Measurements from ENCODE around the gene TSPAN31. TPM values are rescaled to one million over a fixed set of nuclear protein-coding genes. Genes with fewer than 3 reads are reported as not detected.

Gene TSPAN31
- total RNA-seq, 1 experiment from 2014 or later = 42.7 TPM

- H3K4me2 ChIP-seq (ENCODE audit: low read depth, low read length, poor library complexity, severe bottlenecking) = no peak overlapping the region
- no peaks in the 10 kb centered on the region for H3K9me2 ChIP-seq (replicated peaks; ENCODE audit: insufficient read depth, low read length)
- peaks cover under 1% of the 10 kb centered on the region; the same call in 1 of the 2 replicates for H3K36me3 ChIP-seq (ENCODE audit: insufficient read depth, low read length)
- no peak overlapping the region for H2AFZ ChIP-seq (ENCODE audit: low read length)
- H3K79me2 ChIP-seq (ENCODE audit: low read length) = peaks cover 12% of the 10 kb centered on the region
- H3K27ac ChIP-seq (ENCODE audit: low read length) = no peak overlapping the region
- no peak overlapping the region for H3K4me3 ChIP-seq (ENCODE audit: low read length)
- H4K20me1 ChIP-seq (ENCODE audit: insufficient read depth, low read depth, low read length) = no peaks in the 10 kb centered on the region
- H3K4me1 ChIP-seq (ENCODE audit: low read length) = peaks cover 23% of the 10 kb centered on the region
- no peaks in the 10 kb centered on the region for H3K9me3 ChIP-seq (ENCODE audit: low read length)
- H3K27me3 ChIP-seq (ENCODE audit: low read length) = no peaks in the 10 kb centered on the region
- no peak overlapping the region for H3K9ac ChIP-seq (ENCODE audit: low read length)
- no peak for DNase-seq
These were observed 30.9 kb downstream of the TSPAN31 start for GRCh38 chr12:57775563-57776246.

- H3K27me3 ChIP-seq (ENCODE audit: low read length) = no peaks in the 10 kb centered on the region
- no peak overlapping the region for H3K4me3 ChIP-seq (ENCODE audit: low read length)
- H3K9me3 ChIP-seq (ENCODE audit: low read length) = no peaks in the 10 kb centered on the region
- peaks cover 18% of the 10 kb centered on the region for H3K4me1 ChIP-seq (ENCODE audit: low read length)
- H3K4me2 ChIP-seq (ENCODE audit: low read depth, low read length, poor library complexity, severe bottlenecking) = no peak overlapping the region
- no peak overlapping the region for H2AFZ ChIP-seq (ENCODE audit: low read length)
- H3K9me2 ChIP-seq (replicated peaks; ENCODE audit: insufficient read depth, low read length) = no peaks in the 10 kb centered on the region
- peaks cover 7% of the 10 kb centered on the region for H3K79me2 ChIP-seq (ENCODE audit: low read length)
- DNase-seq = no peak
- H4K20me1 ChIP-seq (ENCODE audit: insufficient read depth, low read depth, low read length) = no peaks in the 10 kb centered on the region
- H3K27ac ChIP-seq (ENCODE audit: low read length) = no peak overlapping the region
- H3K9ac ChIP-seq (ENCODE audit: low read length) = no peak overlapping the region
- no peaks in the 10 kb centered on the region for H3K36me3 ChIP-seq (ENCODE audit: insufficient read depth, low read length)
These were observed 31.4 kb downstream of the TSPAN31 start for GRCh38 chr12:57776247-57776587.

- Histone ChIP-seq H2AFZ (ENCODE audit: low read length) (no peak overlapping the region), H3K79me2 (ENCODE audit: low read length) (peaks cover 4% of the 10 kb centered on the region; the same call in 1 of the 2 replicates), H3K4me1 (ENCODE audit: low read length) (peaks cover 25% of the 10 kb centered on the region), H3K9me3 (ENCODE audit: low read length) (no peaks in the 10 kb centered on the region), H3K9me2 (replicated peaks; ENCODE audit: insufficient read depth, low read length) (no peaks in the 10 kb centered on the region), H3K36me3 (ENCODE audit: insufficient read depth, low read length) (no peaks in the 10 kb centered on the region), H3K4me2 (ENCODE audit: low read depth, low read length, poor library complexity, severe bottlenecking) (no peak overlapping the region), H3K27me3 (ENCODE audit: low read length) (no peaks in the 10 kb centered on the region), H3K27ac (ENCODE audit: low read length) (no peak overlapping the region), H3K9ac (ENCODE audit: low read length) (no peak overlapping the region), H3K4me3 (ENCODE audit: low read length) (no peak overlapping the region), H4K20me1 (ENCODE audit: insufficient read depth, low read depth, low read length) (no peaks in the 10 kb centered on the region)
- DNase-seq = no peak
These were observed 32.5 kb downstream of the TSPAN31 start for GRCh38 chr12:57777367-57777766.

- DNase-seq = no peak
- H3K4me2 ChIP-seq (ENCODE audit: low read depth, low read length, poor library complexity, severe bottlenecking) = no peak overlapping the region
- peaks cover 20% of the 10 kb centered on the region for H3K4me1 ChIP-seq (ENCODE audit: low read length)
- peaks cover 2% of the 10 kb centered on the region; the same call in 1 of the 2 replicates for H4K20me1 ChIP-seq (ENCODE audit: insufficient read depth, low read depth, low read length)
- no peaks in the 10 kb centered on the region for H3K36me3 ChIP-seq (ENCODE audit: insufficient read depth, low read length)
- H3K9me2 ChIP-seq (replicated peaks; ENCODE audit: insufficient read depth, low read length) = no peaks in the 10 kb centered on the region
- H3K4me3 ChIP-seq (ENCODE audit: low read length) = no peak overlapping the region
- peaks cover 4% of the 10 kb centered on the region for H3K79me2 ChIP-seq (ENCODE audit: low read length)
- H3K9ac ChIP-seq (ENCODE audit: low read length) = no peak overlapping the region
- H3K27ac ChIP-seq (ENCODE audit: low read length) = no peak overlapping the region
- H2AFZ ChIP-seq (ENCODE audit: low read length) = no peak overlapping the region
- H3K27me3 ChIP-seq (ENCODE audit: low read length) = no peaks in the 10 kb centered on the region
- no peaks in the 10 kb centered on the region for H3K9me3 ChIP-seq (ENCODE audit: low read length)
These were observed 33.1 kb downstream of the TSPAN31 start for GRCh38 chr12:57777911-57778310.

- H3K27ac ChIP-seq (ENCODE audit: low read length) = no peak overlapping the region
These were observed 34.9 kb downstream of the TSPAN31 start for GRCh38 chr12:57779736-57780135.

GRCh38 chr12:57780284-57780897 is 35.6 kb downstream of the TSPAN31 start:
- Histone ChIP-seq H3K9me3 (ENCODE audit: low read length) (no peaks in the 10 kb centered on the region), H3K27me3 (ENCODE audit: low read length) (no peaks in the 10 kb centered on the region), H3K36me3 (ENCODE audit: insufficient read depth, low read length) (peaks cover under 1% of the 10 kb centered on the region; the same call in 1 of the 2 replicates), H4K20me1 (ENCODE audit: insufficient read depth, low read depth, low read length) (peaks cover 7% of the 10 kb centered on the region; the same call in 1 of the 2 replicates), H3K27ac (ENCODE audit: low read length) (no peak overlapping the region), H3K4me2 (ENCODE audit: low read depth, low read length, poor library complexity, severe bottlenecking) (no peak overlapping the region), H3K9me2 (replicated peaks; ENCODE audit: insufficient read depth, low read length) (no peaks in the 10 kb centered on the region), H3K4me3 (ENCODE audit: low read length) (no peak overlapping the region), H3K4me1 (ENCODE audit: low read length) (peaks cover 22% of the 10 kb centered on the region), H3K9ac (ENCODE audit: low read length) (no peak overlapping the region), H2AFZ (ENCODE audit: low read length) (no peak overlapping the region), H3K79me2 (ENCODE audit: low read length) (peaks cover 20% of the 10 kb centered on the region)
- DNase-seq = no peak

More at GRCh38 chr12:57779736-57780135, 34.9 kb downstream of the TSPAN31 start:
- H3K36me3 ChIP-seq (ENCODE audit: insufficient read depth, low read length) = no peaks in the 10 kb centered on the region
- DNase-seq = no peak
- no peak overlapping the region for H2AFZ ChIP-seq (ENCODE audit: low read length)
- H3K9ac ChIP-seq (ENCODE audit: low read length) = no peak overlapping the region
- no peaks in the 10 kb centered on the region for H3K9me3 ChIP-seq (ENCODE audit: low read length)
- no peaks in the 10 kb centered on the region for H3K9me2 ChIP-seq (replicated peaks; ENCODE audit: insufficient read depth, low read length)
- H3K27me3 ChIP-seq (ENCODE audit: low read length) = no peaks in the 10 kb centered on the region
- peaks cover 22% of the 10 kb centered on the region for H3K4me1 ChIP-seq (ENCODE audit: low read length)
- no peak overlapping the region for H3K4me3 ChIP-seq (ENCODE audit: low read length)
- H3K4me2 ChIP-seq (ENCODE audit: low read depth, low read length, poor library complexity, severe bottlenecking) = no peak overlapping the region
- peaks cover 20% of the 10 kb centered on the region for H3K79me2 ChIP-seq (ENCODE audit: low read length)
- H4K20me1 ChIP-seq (ENCODE audit: insufficient read depth, low read depth, low read length) = peaks cover 7% of the 10 kb centered on the region; the same call in 1 of the 2 replicates

- H3K4me3 ChIP-seq (ENCODE audit: low read length) = no peak overlapping the region
- DNase-seq = no peak
- peak overlapping the region; percentile 19; the same call in 1 of the 2 replicates for H3K27ac ChIP-seq (ENCODE audit: low read length)
- H3K36me3 ChIP-seq (ENCODE audit: insufficient read depth, low read length) = peaks cover 9% of the 10 kb centered on the region; the same call in 1 of the 2 replicates
- H3K4me2 ChIP-seq (ENCODE audit: low read depth, low read length, poor library complexity, severe bottlenecking) = no peak overlapping the region
- H3K4me1 ChIP-seq (ENCODE audit: low read length) = peaks cover 22% of the 10 kb centered on the region
- H3K9me3 ChIP-seq (ENCODE audit: low read length) = no peaks in the 10 kb centered on the region
- H3K9ac ChIP-seq (ENCODE audit: low read length) = no peak overlapping the region
- peaks cover 24% of the 10 kb centered on the region for H3K79me2 ChIP-seq (ENCODE audit: low read length)
- no peaks in the 10 kb centered on the region for H3K9me2 ChIP-seq (replicated peaks; ENCODE audit: insufficient read depth, low read length)
- H2AFZ ChIP-seq (ENCODE audit: low read length) = no peak overlapping the region; the same call in 1 of the 2 replicates
- no peaks in the 10 kb centered on the region for H3K27me3 ChIP-seq (ENCODE audit: low read length)
- peaks cover 7% of the 10 kb centered on the region; the same call in 1 of the 2 replicates for H4K20me1 ChIP-seq (ENCODE audit: insufficient read depth, low read depth, low read length)
These were observed 36.4 kb downstream of the TSPAN31 start for GRCh38 chr12:57781244-57781643.

GRCh38 chr12:57781801-57782200 is 37.0 kb downstream of the TSPAN31 start:
- Histone ChIP-seq H3K36me3 (ENCODE audit: insufficient read depth, low read length) (peaks cover 14% of the 10 kb centered on the region; the same call in 1 of the 2 replicates), H3K27me3 (ENCODE audit: low read length) (no peaks in the 10 kb centered on the region), H2AFZ (ENCODE audit: low read length) (peak overlapping the region; percentile 63), H3K27ac (ENCODE audit: low read length) (peak overlapping the region; percentile 19), H3K4me3 (ENCODE audit: low read length) (no peak overlapping the region), H3K9ac (ENCODE audit: low read length) (no peak overlapping the region), H4K20me1 (ENCODE audit: insufficient read depth, low read depth, low read length) (peaks cover 7% of the 10 kb centered on the region; the same call in 1 of the 2 replicates), H3K4me1 (ENCODE audit: low read length) (peaks cover 22% of the 10 kb centered on the region), H3K9me2 (replicated peaks; ENCODE audit: insufficient read depth, low read length) (no peaks in the 10 kb centered on the region), H3K9me3 (ENCODE audit: low read length) (no peaks in the 10 kb centered on the region), H3K79me2 (ENCODE audit: low read length) (peaks cover 29% of the 10 kb centered on the region), H3K4me2 (ENCODE audit: low read depth, low read length, poor library complexity, severe bottlenecking) (peak overlapping the region; percentile 79)
- no peak for DNase-seq

Data from Karpas-422 (cell line).